Activated naive CD8-positive, alpha-beta T cell treated with anti-CD3 and anti-CD28 coated beads, Interleukin-2, amount 50 U/mL, for 24 hours (primary cell): Measurements from ENCODE around the gene HHATL.

Experiments used
- ATAC-seq: fragments of 150-1000 bp; cut with Tn5 transposase; one replicate; pipeline ENCODE4 v1.10.0; 2021
- DNase-seq: peaks from one replicate; pipeline ENCODE4 v3.0.0; 2021
- H3K27ac Mint-ChIP-seq: one replicate; pipeline ENCODE4 v1.8.0; 2021; ENCODE audit warnings: mild to moderate bottlenecking, mixed read lengths
- H3K27me3 Mint-ChIP-seq: one replicate; pipeline ENCODE4 v1.8.0; 2021; ENCODE audit warnings: mixed read lengths
- H3K36me3 Mint-ChIP-seq: one replicate; pipeline ENCODE4 v1.8.0; 2021; ENCODE audit warnings: low read depth, mixed read lengths
- H3K4me1 Mint-ChIP-seq: one replicate; pipeline ENCODE4 v1.8.0; 2021; ENCODE audit warnings: mixed read lengths
- H3K4me3 Mint-ChIP-seq: one replicate; pipeline ENCODE4 v1.8.0; 2021; ENCODE audit warnings: mild to moderate bottlenecking, moderate library complexity, mixed read lengths
- H3K9me3 Mint-ChIP-seq: one replicate; pipeline ENCODE4 v1.8.0; 2021; ENCODE audit warnings: mixed read lengths

The HHATL gene

GRCh38 chr3:42710323-42711021 lies 7.9 kb upstream of the HHATL start:
- DNase-seq (no peak), ATAC-seq (no peak)
- Mint-ChIP-seq H3K36me3 (no peaks in the 10 kb centered on the region), H3K27me3 (peaks cover 1% of the 10 kb centered on the region), H3K4me1 (no peaks in the 10 kb centered on the region), H3K4me3 (no peak overlapping the region), H3K9me3 (no peaks in the 10 kb centered on the region), H3K27ac (no peak overlapping the region)

GRCh38 chr3:42709621-42710020 lies 7.0 kb upstream of the HHATL start:
- ATAC-seq, result no peak
- Mint-ChIP-seq H3K27me3 (peaks cover 4% of the 10 kb centered on the region), H3K36me3 (no peaks in the 10 kb centered on the region), H3K4me3 (no peak overlapping the region), H3K9me3 (no peaks in the 10 kb centered on the region), H3K4me1 (no peaks in the 10 kb centered on the region), H3K27ac (no peak overlapping the region)
- DNase-seq, result no peak

- Mint-ChIP-seq H3K36me3 (no peaks in the 10 kb centered on the region), H3K27ac (no peak overlapping the region), H3K9me3 (no peaks in the 10 kb centered on the region), H3K4me1 (no peaks in the 10 kb centered on the region), H3K4me3 (no peak overlapping the region), H3K27me3 (peaks cover 5% of the 10 kb centered on the region)
- ATAC-seq, result no peak
- no peak for DNase-seq
Measured at GRCh38 chr3:42708611-42709151, 6.1 kb upstream of the HHATL start.

- no peak for DNase-seq
- H3K27me3 Mint-ChIP-seq, result peaks cover 5% of the 10 kb centered on the region
- no peak overlapping the region for H3K4me3 Mint-ChIP-seq
- no peaks in the 10 kb centered on the region for H3K36me3 Mint-ChIP-seq
- peak; percentile 8 for ATAC-seq
- no peaks in the 10 kb centered on the region for H3K9me3 Mint-ChIP-seq
- H3K4me1 Mint-ChIP-seq, result no peaks in the 10 kb centered on the region
- no peak overlapping the region for H3K27ac Mint-ChIP-seq
Measured at GRCh38 chr3:42707620-42708355, 5.2 kb upstream of the HHATL start.

- Mint-ChIP-seq H3K4me3 (no peak overlapping the region), H3K27ac (no peak overlapping the region), H3K4me1 (no peaks in the 10 kb centered on the region), H3K9me3 (no peaks in the 10 kb centered on the region), H3K27me3 (peaks cover 5% of the 10 kb centered on the region), H3K36me3 (no peaks in the 10 kb centered on the region)
- DNase-seq, result no peak
- ATAC-seq, result no peak
Measured at GRCh38 chr3:42706721-42707619, 4.4 kb upstream of the HHATL start.

GRCh38 chr3:42705962-42706585 lies 3.5 kb upstream of the HHATL start:
- H3K9me3 Mint-ChIP-seq, result no peaks in the 10 kb centered on the region
- ATAC-seq, result no peak
- H3K27me3 Mint-ChIP-seq, result peaks cover 5% of the 10 kb centered on the region

GRCh38 chr3:42705058-42705767 lies 2.6 kb upstream of the HHATL start:
- H3K27ac Mint-ChIP-seq, result no peak overlapping the region
- DNase-seq, result no peak
- no peaks in the 10 kb centered on the region for H3K36me3 Mint-ChIP-seq
- no peak for ATAC-seq
- no peaks in the 10 kb centered on the region for H3K4me1 Mint-ChIP-seq
- H3K9me3 Mint-ChIP-seq, result no peaks in the 10 kb centered on the region
- no peak overlapping the region for H3K4me3 Mint-ChIP-seq
- H3K27me3 Mint-ChIP-seq, result peaks cover 5% of the 10 kb centered on the region

More at GRCh38 chr3:42705962-42706585, 3.5 kb upstream of the HHATL start:
- Mint-ChIP-seq H3K27ac (no peak overlapping the region), H3K4me3 (no peak overlapping the region), H3K4me1 (no peaks in the 10 kb centered on the region), H3K36me3 (no peaks in the 10 kb centered on the region)
- DNase-seq, result no peak

- Mint-ChIP-seq H3K27me3 (peaks cover 5% of the 10 kb centered on the region), H3K4me3 (no peak overlapping the region), H3K9me3 (no peaks in the 10 kb centered on the region), H3K27ac (no peak overlapping the region), H3K4me1 (no peaks in the 10 kb centered on the region), H3K36me3 (no peaks in the 10 kb centered on the region)
- no peak for DNase-seq
- ATAC-seq, result no peak
Measured at GRCh38 chr3:42704136-42704841, 1.7 kb upstream of the HHATL start.

- DNase-seq (no peak), ATAC-seq (no peak)
- Mint-ChIP-seq H3K4me3 (no peak overlapping the region), H3K36me3 (no peaks in the 10 kb centered on the region), H3K27me3 (peaks cover 5% of the 10 kb centered on the region), H3K4me1 (peaks cover 2% of the 10 kb centered on the region), H3K27ac (no peak overlapping the region), H3K9me3 (no peaks in the 10 kb centered on the region)
Measured at GRCh38 chr3:42703695-42704025, 1.1 kb upstream of the HHATL start.

- no peak for ATAC-seq
- peaks cover 2% of the 10 kb centered on the region for H3K4me1 Mint-ChIP-seq
- H3K27me3 Mint-ChIP-seq, result peaks cover 5% of the 10 kb centered on the region
- no peak overlapping the region for H3K4me3 Mint-ChIP-seq
- no peaks in the 10 kb centered on the region for H3K36me3 Mint-ChIP-seq
- no peak for DNase-seq
- H3K9me3 Mint-ChIP-seq, result no peaks in the 10 kb centered on the region
- H3K27ac Mint-ChIP-seq, result no peak overlapping the region
Measured at GRCh38 chr3:42702982-42703694, 540 bp upstream of the HHATL start.

- Mint-ChIP-seq H3K9me3 (no peaks in the 10 kb centered on the region), H3K27ac (no peak overlapping the region), H3K36me3 (no peaks in the 10 kb centered on the region), H3K4me1 (peaks cover 2% of the 10 kb centered on the region), H3K4me3 (no peak overlapping the region), H3K27me3 (peaks cover 5% of the 10 kb centered on the region)
- DNase-seq (peak; percentile 69), ATAC-seq (peak; percentile 55)
Measured at GRCh38 chr3:42701371-42702065, 1.1 kb downstream of the HHATL start.
